Erythroblast (primary cell): ENCODE results near the gene GNAI1.

ENCODE experiments used
- GATA1 ChIP-seq: IDR thresholded peaks from 2 replicates; pipeline ENCODE4 v1.6.1; 2011; ENCODE audit warnings: low read depth, mild to moderate bottlenecking, control low read depth, low read length, moderate library complexity
- POLR2A ChIP-seq: IDR thresholded peaks from 2 replicates; pipeline ENCODE4 v1.6.1; 2011; ENCODE audit warnings: mild to moderate bottlenecking, low read length

DNA sequence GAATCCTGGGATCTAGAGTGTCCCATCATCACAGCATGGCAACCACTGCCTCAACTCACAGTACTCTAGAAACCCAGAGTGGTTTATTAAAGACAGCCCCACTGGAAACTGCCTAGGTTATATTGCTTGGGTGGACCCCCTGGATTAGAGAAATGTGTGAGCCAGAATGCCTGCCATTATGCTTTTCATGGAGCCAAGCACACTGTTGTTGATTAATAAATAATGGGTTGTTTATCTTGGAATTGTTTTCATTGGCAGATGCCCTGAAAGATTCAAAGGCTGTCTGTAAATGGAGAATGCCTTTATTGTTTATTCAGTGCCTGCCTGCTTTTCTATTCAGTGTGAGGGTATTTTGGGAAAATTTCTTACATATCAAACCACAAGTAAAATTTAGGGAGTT, 52.1 kb downstream of the GNAI1 start:
- TF ChIP-seq POLR2A = no peak
- TF ChIP-seq GATA1 = no peak
